Measurements from ENCODE around the gene PSRC1.
A peak's percentile ranks its signal among the peaks of the same experiment; 100 is the strongest.
"Not testable (repeated sequence)": the region's sequence is repeated elsewhere in the genome, so short reads cannot be mapped to it uniquely, and the experiment has no call there.

Gene PSRC1

GRCh38 chr1:109294481-109294880 lies 11.5 kb upstream of the PSRC1 start:
- no peaks in the 10 kb centered on the region for H3K27me3 ChIP-seq (ENCODE audit: insufficient read depth, low read length)
- H3K36me3 ChIP-seq (ENCODE audit: insufficient read depth, low read depth, low read length), result no peaks in the 10 kb centered on the region
- H3K4me1 ChIP-seq (ENCODE audit: insufficient read depth, low read length), result no peaks in the 10 kb centered on the region
- no peak overlapping the region for H3K4me3 ChIP-seq (ENCODE audit: low read length)
- H3K9ac ChIP-seq (ENCODE audit: low read depth, low read length), result no peak overlapping the region
- H3K27ac ChIP-seq (ENCODE audit: low read length), result no peak overlapping the region
- no peaks in the 10 kb centered on the region for H3K9me3 ChIP-seq (ENCODE audit: insufficient read depth, low read depth, low read length)

DNA sequence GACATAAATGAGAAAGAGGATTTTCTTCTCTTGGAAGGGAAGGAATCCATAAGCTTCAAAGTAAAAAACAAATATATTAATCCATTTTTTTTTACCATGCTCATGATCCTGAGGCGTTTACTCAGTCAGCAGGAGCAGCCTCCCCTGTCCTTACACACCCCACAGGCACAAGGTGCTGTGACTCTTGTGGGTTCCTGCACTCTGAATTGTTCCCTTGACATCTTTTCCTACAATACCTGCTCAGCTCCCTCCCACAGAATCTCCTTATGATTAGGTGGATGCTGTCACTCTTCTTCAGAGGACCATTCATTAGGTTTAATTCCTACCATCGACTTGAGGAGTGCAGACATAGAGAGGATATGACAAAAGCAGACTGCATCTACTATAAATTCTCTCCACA lies 10.1 kb upstream of the PSRC1 start:
- no peaks in the 10 kb centered on the region for H3K4me1 ChIP-seq (ENCODE audit: insufficient read depth, low read length)
- no peak overlapping the region for H3K4me3 ChIP-seq (ENCODE audit: low read length)
- H3K9me3 ChIP-seq (ENCODE audit: insufficient read depth, low read depth, low read length), result no peaks in the 10 kb centered on the region
- no peaks in the 10 kb centered on the region for H3K27me3 ChIP-seq (ENCODE audit: insufficient read depth, low read length)
- no peak overlapping the region for H3K27ac ChIP-seq (ENCODE audit: low read length)
- no peak overlapping the region for H3K9ac ChIP-seq (ENCODE audit: low read depth, low read length)
- no peaks in the 10 kb centered on the region for H3K36me3 ChIP-seq (ENCODE audit: insufficient read depth, low read depth, low read length)

- Histone ChIP-seq H3K9ac (ENCODE audit: low read depth, low read length) (no peak overlapping the region), H3K36me3 (ENCODE audit: insufficient read depth, low read depth, low read length) (no peaks in the 10 kb centered on the region), H3K27ac (ENCODE audit: low read length) (no peak overlapping the region), H3K4me3 (ENCODE audit: low read length) (no peak overlapping the region), H3K9me3 (ENCODE audit: insufficient read depth, low read depth, low read length) (no peaks in the 10 kb centered on the region), H3K4me1 (ENCODE audit: insufficient read depth, low read length) (no peaks in the 10 kb centered on the region), H3K27me3 (ENCODE audit: insufficient read depth, low read length) (no peaks in the 10 kb centered on the region)
These were observed 9.4 kb upstream of the PSRC1 start for GRCh38 chr1:109292364-109292763.

GRCh38 chr1:109290998-109291397 lies 8.1 kb upstream of the PSRC1 start:
- no peaks in the 10 kb centered on the region for H3K4me1 ChIP-seq (ENCODE audit: insufficient read depth, low read length)
- no peaks in the 10 kb centered on the region for H3K36me3 ChIP-seq (ENCODE audit: insufficient read depth, low read depth, low read length)
- no peak overlapping the region for H3K27ac ChIP-seq (ENCODE audit: low read length)
- H3K4me3 ChIP-seq (ENCODE audit: low read length), result no peak overlapping the region
- no peaks in the 10 kb centered on the region for H3K9me3 ChIP-seq (ENCODE audit: insufficient read depth, low read depth, low read length)
- H3K27me3 ChIP-seq (ENCODE audit: insufficient read depth, low read length), result no peaks in the 10 kb centered on the region
- no peak overlapping the region for H3K9ac ChIP-seq (ENCODE audit: low read depth, low read length)

DNA sequence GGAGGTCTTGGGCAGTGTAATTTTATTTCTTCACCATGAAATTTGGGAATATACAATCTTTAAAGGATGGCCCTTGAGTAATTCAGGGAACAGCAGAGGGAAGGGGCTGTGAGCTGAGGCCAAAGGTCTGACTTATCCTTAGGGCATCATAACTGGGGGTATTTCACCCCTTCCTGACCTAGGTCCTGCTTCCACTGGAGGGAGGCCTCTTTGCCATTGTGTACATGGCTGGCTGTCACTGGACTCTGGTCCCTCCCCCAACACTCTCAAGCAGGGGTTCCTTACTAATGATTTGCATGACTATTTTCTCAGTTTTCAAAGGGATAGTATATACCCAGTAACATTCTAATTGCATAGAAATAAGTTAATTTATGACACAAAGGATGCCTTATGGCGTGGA lies 7.2 kb upstream of the PSRC1 start:
- Histone ChIP-seq H3K36me3 (ENCODE audit: insufficient read depth, low read depth, low read length) (no peaks in the 10 kb centered on the region), H3K4me1 (ENCODE audit: insufficient read depth, low read length) (peaks cover 6% of the 10 kb centered on the region; the same call in 1 of the 2 replicates), H3K4me3 (ENCODE audit: low read length) (no peak overlapping the region), H3K27me3 (ENCODE audit: insufficient read depth, low read length) (no peaks in the 10 kb centered on the region), H3K27ac (ENCODE audit: low read length) (no peak overlapping the region), H3K9ac (ENCODE audit: low read depth, low read length) (no peak overlapping the region), H3K9me3 (ENCODE audit: insufficient read depth, low read depth, low read length) (no peaks in the 10 kb centered on the region)

DNA sequence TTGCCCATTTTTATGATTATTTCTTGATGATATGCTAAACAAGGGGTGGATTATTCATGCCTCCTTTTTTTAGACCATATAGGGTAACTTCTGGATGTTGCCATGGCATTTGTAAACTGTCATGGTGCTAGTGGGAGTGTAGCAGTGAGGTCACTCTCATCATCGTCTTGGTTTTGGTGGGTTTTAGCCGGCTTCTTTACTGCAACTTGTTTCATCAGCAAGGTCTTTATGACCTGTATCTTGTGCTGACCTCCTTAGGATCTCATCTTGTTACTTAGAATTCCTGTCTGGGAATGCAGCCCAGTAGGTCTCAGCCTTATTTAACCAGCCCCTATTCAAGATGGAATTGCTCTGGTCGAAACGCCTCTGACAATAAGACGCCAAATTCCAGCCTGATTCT lies 3.8 kb upstream of the PSRC1 start:
- not testable (repeated sequence) for H3K4me3 ChIP-seq (ENCODE audit: low read length); H3K27me3 ChIP-seq (ENCODE audit: insufficient read depth, low read length); H3K27ac ChIP-seq (ENCODE audit: low read length); H3K9me3 ChIP-seq (ENCODE audit: insufficient read depth, low read depth, low read length); H3K9ac ChIP-seq (ENCODE audit: low read depth, low read length); H3K36me3 ChIP-seq (ENCODE audit: insufficient read depth, low read depth, low read length)
- peaks cover 15% of the 10 kb centered on the region for H3K4me1 ChIP-seq (ENCODE audit: insufficient read depth, low read length)

DNA sequence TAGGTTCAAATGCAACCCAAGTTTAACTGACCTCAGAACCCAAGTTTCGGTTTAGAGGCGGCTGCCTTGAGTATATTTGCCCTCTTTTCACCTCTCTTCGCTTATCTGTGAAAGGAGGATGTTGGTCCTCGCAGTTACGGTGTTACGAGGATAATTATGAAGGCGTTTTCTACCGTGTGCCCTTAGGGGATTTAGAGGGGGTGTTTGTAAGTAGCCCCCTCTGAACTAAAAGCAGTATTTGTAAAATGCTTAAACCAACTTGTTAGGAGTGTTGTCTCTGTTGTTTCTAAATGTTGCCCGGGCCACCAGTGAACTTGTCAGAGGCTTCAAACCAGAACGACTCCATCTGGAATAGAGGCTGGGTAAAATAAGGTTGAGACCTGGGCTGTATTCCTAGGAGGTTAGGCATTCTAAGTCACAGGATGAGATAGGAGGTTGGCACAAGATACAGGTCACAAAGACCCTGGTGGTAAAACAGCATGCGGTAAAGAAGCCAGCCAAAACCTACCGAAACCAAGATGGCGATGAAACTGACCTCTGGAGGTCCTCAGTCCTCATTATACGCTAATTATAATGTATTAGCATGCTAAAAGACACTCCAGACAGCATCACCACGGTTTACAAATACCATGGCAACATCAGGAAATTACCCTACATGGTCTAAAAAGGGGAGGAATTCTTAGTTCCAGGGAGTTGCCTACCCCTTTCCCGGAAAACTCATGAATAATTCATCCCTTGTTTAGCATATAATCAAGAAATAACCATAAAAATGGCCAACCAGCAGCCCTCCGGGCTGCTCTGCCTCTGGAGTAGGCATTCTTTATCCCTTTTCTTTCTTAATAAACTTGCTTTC lies 1.0 kb upstream of the PSRC1 start:
- peaks cover 15% of the 10 kb centered on the region for H3K4me1 ChIP-seq (ENCODE audit: insufficient read depth, low read length)
- H3K4me3 ChIP-seq (ENCODE audit: low read length), result peak overlapping the region; percentile 87
- peak overlapping the region; percentile 49 for H3K27ac ChIP-seq (ENCODE audit: low read length)
- peak overlapping the region; percentile 87 for H3K9ac ChIP-seq (ENCODE audit: low read depth, low read length)
- H3K9me3 ChIP-seq (ENCODE audit: insufficient read depth, low read depth, low read length), result no peaks in the 10 kb centered on the region
- no peaks in the 10 kb centered on the region for H3K27me3 ChIP-seq (ENCODE audit: insufficient read depth, low read length)
- H3K36me3 ChIP-seq (ENCODE audit: insufficient read depth, low read depth, low read length), result peaks cover 22% of the 10 kb centered on the region

- H3K9me3 ChIP-seq (ENCODE audit: insufficient read depth, low read depth, low read length), result no peaks in the 10 kb centered on the region
- peaks cover 34% of the 10 kb centered on the region for H3K36me3 ChIP-seq (ENCODE audit: insufficient read depth, low read depth, low read length)
- H3K9ac ChIP-seq (ENCODE audit: low read depth, low read length), result peak overlapping the region; percentile 87
- peaks cover 15% of the 10 kb centered on the region for H3K4me1 ChIP-seq (ENCODE audit: insufficient read depth, low read length)
- H3K27me3 ChIP-seq (ENCODE audit: insufficient read depth, low read length), result no peaks in the 10 kb centered on the region
- H3K27ac ChIP-seq (ENCODE audit: low read length), result peak overlapping the region; percentile 49
- H3K4me3 ChIP-seq (ENCODE audit: low read length), result peak overlapping the region; percentile 87
These were observed 421 bp downstream of the PSRC1 start for GRCh38 chr1:109282497-109282951.

DNA sequence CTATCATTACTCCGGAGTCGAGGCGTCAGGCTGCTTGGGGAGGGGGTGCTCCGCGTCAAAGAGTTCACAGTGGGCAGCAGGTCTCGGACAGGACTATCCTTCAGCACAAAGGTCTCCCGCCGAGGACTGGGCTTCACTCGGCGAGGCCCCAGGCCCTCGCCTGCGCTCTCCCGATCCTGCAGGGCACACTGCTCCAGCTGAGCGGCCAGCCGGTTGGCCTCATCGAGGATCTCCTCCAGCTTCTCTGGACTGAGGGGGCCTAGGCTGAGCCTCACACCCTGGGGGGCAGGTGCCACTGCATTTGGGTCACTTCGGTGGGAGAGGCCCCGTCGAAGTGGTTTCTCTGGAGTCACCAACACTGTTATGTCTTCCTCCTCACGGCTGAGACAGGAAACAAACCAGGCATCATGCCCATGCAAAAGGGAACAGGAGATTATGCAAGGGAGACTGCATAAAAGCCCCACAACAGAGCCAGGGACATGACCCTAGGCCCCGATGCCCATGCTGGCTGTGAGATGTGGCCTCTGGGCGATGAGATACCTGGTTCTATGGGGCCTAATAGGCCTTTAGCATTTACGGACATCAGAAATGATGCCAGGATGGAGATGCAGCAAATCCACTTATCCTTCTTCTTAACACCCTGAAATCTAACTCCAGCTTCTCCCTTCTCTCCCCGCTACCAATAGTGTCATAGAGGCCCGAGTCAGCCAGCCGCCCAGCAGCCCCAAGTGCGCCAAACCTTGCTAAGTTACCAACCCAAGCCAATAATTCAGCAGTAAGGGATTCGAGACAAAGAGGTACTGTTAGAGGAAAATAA lies 1.1 kb downstream of the PSRC1 start:
- H3K9me3 ChIP-seq (ENCODE audit: insufficient read depth, low read depth, low read length), result no peaks in the 10 kb centered on the region
- peak overlapping the region; percentile 87 for H3K4me3 ChIP-seq (ENCODE audit: low read length)
- H3K27ac ChIP-seq (ENCODE audit: low read length), result no peak overlapping the region

DNA sequence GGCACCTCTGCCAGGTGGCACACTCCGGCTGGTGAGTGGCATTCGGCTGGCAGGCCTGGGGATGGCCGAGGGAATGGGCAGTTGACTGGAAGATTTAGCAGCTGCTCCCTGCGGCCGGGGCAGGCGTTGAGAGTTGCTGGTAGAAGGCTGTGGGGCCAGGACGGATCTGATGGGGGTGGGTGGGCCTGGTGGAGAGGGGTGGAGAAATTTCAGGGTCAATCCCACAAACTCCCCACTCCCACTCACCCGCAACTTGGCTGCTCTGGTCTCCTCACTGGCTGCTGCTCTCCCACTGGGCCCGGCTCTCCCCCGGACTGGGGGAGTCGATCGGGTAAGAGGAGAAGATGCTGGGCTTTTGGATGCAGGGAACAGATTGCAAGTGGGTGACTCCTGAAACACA lies 2.1 kb downstream of the PSRC1 start:
- Histone ChIP-seq H3K27ac (ENCODE audit: low read length) (no peak overlapping the region), H3K9me3 (ENCODE audit: insufficient read depth, low read depth, low read length) (no peaks in the 10 kb centered on the region), H3K9ac (ENCODE audit: low read depth, low read length) (no peak overlapping the region), H3K4me3 (ENCODE audit: low read length) (no peak overlapping the region), H3K4me1 (ENCODE audit: insufficient read depth, low read length) (peaks cover 15% of the 10 kb centered on the region), H3K36me3 (ENCODE audit: insufficient read depth, low read depth, low read length) (peaks cover 34% of the 10 kb centered on the region), H3K27me3 (ENCODE audit: insufficient read depth, low read length) (no peaks in the 10 kb centered on the region)

More for the DNA sequence above, 1.1 kb downstream of the PSRC1 start:
- Histone ChIP-seq H3K36me3 (ENCODE audit: insufficient read depth, low read depth, low read length) (peaks cover 34% of the 10 kb centered on the region), H3K27me3 (ENCODE audit: insufficient read depth, low read length) (no peaks in the 10 kb centered on the region), H3K4me1 (ENCODE audit: insufficient read depth, low read length) (peaks cover 15% of the 10 kb centered on the region), H3K9ac (ENCODE audit: low read depth, low read length) (peak overlapping the region; percentile 87; the same call in 1 of the 2 replicates)

GRCh38 chr1:109279615-109280278 lies 3.2 kb downstream of the PSRC1 start:
- Histone ChIP-seq H3K4me3 (ENCODE audit: low read length) (no peak overlapping the region), H3K27me3 (ENCODE audit: insufficient read depth, low read length) (no peaks in the 10 kb centered on the region), H3K36me3 (ENCODE audit: insufficient read depth, low read depth, low read length) (peaks cover 34% of the 10 kb centered on the region), H3K9ac (ENCODE audit: low read depth, low read length) (no peak overlapping the region), H3K4me1 (ENCODE audit: insufficient read depth, low read length) (peaks cover 9% of the 10 kb centered on the region), H3K9me3 (ENCODE audit: insufficient read depth, low read depth, low read length) (no peaks in the 10 kb centered on the region), H3K27ac (ENCODE audit: low read length) (no peak overlapping the region)

All from iPS-20b (cell line).